Endothelial cell of umbilical vein (primary cell): Measurements from ENCODE around the gene GNGT2. TPM values are rescaled to one million over a fixed set of nuclear protein-coding genes. Genes with fewer than 3 reads are reported as not detected.

Experiments
- BruUV-seq: library from RNA; stranded (reverse); fragments of 400-500 nt; replicated peaks from 2 replicates; lab custom pipeline; 2021; lab: Mats Ljungman, UMichigan
- CTCF ChIA-PET: fragments of 300-600, 350-600 bp; sonication (Branson Sonifier 250); formaldehyde crosslinking; loops from one replicate; lab custom pipeline; 2021; ENCODE audit warnings: antibody characterized with exemption, inconsistent platforms; lab: Charles Lee
- POLR2A ChIA-PET: fragments of 300-600, 350-600 bp; sonication (Branson Sonifier 250); formaldehyde crosslinking; loops from one replicate; lab custom pipeline; 2021; ENCODE audit warnings: antibody characterized with exemption, inconsistent platforms; lab: Charles Lee
- DNase-seq: peaks from one replicate; pipeline ENCODE4 v3.0.0-alpha.2; 2011; ENCODE audit warnings: low read depth, low spot score
- FAIRE-seq: peaks from 2 replicates; lab custom pipeline; 2011; peaks lifted over from hg19 to GRCh38; lab: Jason Lieb, UNC
- H2AFZ ChIP-seq: 2 replicates; pipeline ENCODE4 v1.6.0; 2012; ENCODE audit warnings: low read depth, low read length, control low read depth, inconsistent platforms
- H3K27ac ChIP-seq: 2 replicates; pipeline ENCODE4 v1.5.1; 2011; ENCODE audit warnings: low read depth, mild to moderate bottlenecking, control low read depth, low read length, moderate library complexity; ENCODE audit not compliant: insufficient read depth
- H3K27me3 ChIP-seq, 2 experiments: 2 replicates each; pipeline versions ENCODE4 v1.6.0 to v1.6.1; 2011; ENCODE audit warnings: low read length in 2 of 2, mixed read lengths in 1 of 2; ENCODE audit not compliant: control insufficient read depth in 2 of 2, insufficient read depth in 2 of 2
- H3K36me3 ChIP-seq, 2 experiments: 2 replicates in 1 of 2; 3 replicates in 1 of 2; pipeline ENCODE4 v1.5.1; 2011; ENCODE audit warnings: low read length in 2 of 2, mild to moderate bottlenecking in 1 of 2, moderate library complexity in 1 of 2; ENCODE audit not compliant: control insufficient read depth in 2 of 2, insufficient read depth in 2 of 2; ENCODE audit errors: extremely low read depth in 1 of 2
- H3K4me1 ChIP-seq: 3 replicates; pipeline ENCODE4 v1.5.1; 2011; ENCODE audit warnings: mild to moderate bottlenecking, low read length; ENCODE audit not compliant: control insufficient read depth, insufficient read depth; ENCODE audit errors: extremely low read depth
- H3K4me2 ChIP-seq: 2 replicates; pipeline ENCODE4 v1.6.1; 2011; ENCODE audit warnings: low read length, control low read depth, mixed read lengths; ENCODE audit not compliant: insufficient read depth
- H3K4me3 ChIP-seq, 3 experiments: fragments of 200-600 bp in 1 of 3; sonication (generic), shearing (Covaris generic) in 1 of 3; replicated peaks in 1 of 3; 2 replicates each; pipeline ENCODE4 v1.5.1; 2011 to 2016; ENCODE audit warnings: control low read depth in 3 of 3, low read length in 3 of 3, mild to moderate bottlenecking in 2 of 3, inconsistent platforms in 1 of 3, low read depth in 1 of 3, moderate library complexity in 1 of 3; ENCODE audit not compliant: insufficient read depth in 1 of 3
- H3K79me2 ChIP-seq: 2 replicates; pipeline ENCODE4 v1.6.0; 2012; ENCODE audit warnings: low read length, inconsistent platforms; ENCODE audit not compliant: control insufficient read depth, insufficient read depth
- H3K9ac ChIP-seq: replicated peaks from 2 replicates; pipeline ENCODE3; 2011; ENCODE audit warnings: low read length, control low read depth; ENCODE audit not compliant: insufficient read depth; ENCODE audit errors: extremely low read depth
- H3K9me1 ChIP-seq: replicated peaks from 3 replicates; pipeline ENCODE4 v1.6.0; 2011; ENCODE audit warnings: mild to moderate bottlenecking, low read length; ENCODE audit not compliant: control insufficient read depth, insufficient read depth; ENCODE audit errors: extremely low read depth
- H3K9me3 ChIP-seq: replicated peaks from 2 replicates; pipeline ENCODE4 v1.5.1; 2012; ENCODE audit warnings: low read length, inconsistent platforms; ENCODE audit not compliant: control insufficient read depth, insufficient read depth
- H4K20me1 ChIP-seq: replicated peaks from 2 replicates; pipeline ENCODE3; 2011; ENCODE audit warnings: mild to moderate bottlenecking, low read length; ENCODE audit not compliant: control insufficient read depth, insufficient read depth; ENCODE audit errors: extremely low read depth
- EZH2 ChIP-seq: IDR thresholded peaks from 2 replicates; pipeline ENCODE4 v1.6.1; 2012; ENCODE audit warnings: borderline replicate concordance, low read depth, mild to moderate bottlenecking, moderate library complexity, low read length, inconsistent platforms; ENCODE audit not compliant: severe bottlenecking
- FOS ChIP-seq: IDR thresholded peaks from 2 replicates; pipeline ENCODE4 v1.6.1; 2011; ENCODE audit warnings: mild to moderate bottlenecking, low read length, moderate library complexity, borderline replicate concordance; ENCODE audit not compliant: insufficient read depth
- GATA2 ChIP-seq: IDR thresholded peaks from 2 replicates; pipeline ENCODE4 v1.7.0; 2011; ENCODE audit warnings: low read depth, mild to moderate bottlenecking, moderate library complexity, mixed read lengths, low read length; ENCODE audit not compliant: insufficient read length, insufficient read depth
- JUN ChIP-seq: IDR thresholded peaks from 2 replicates; pipeline ENCODE4 v1.6.1; 2011; ENCODE audit warnings: borderline replicate concordance, low read depth; ENCODE audit not compliant: insufficient read length, insufficient read depth
- MAX ChIP-seq: IDR thresholded peaks from 2 replicates; pipeline ENCODE4 v1.6.1; 2011; ENCODE audit not compliant: insufficient read depth, insufficient read length
- MYC ChIP-seq: IDR thresholded peaks from one replicate; pipeline ENCODE4 v1.6.1; 2011; ENCODE audit warnings: mild to moderate bottlenecking, low read depth, low read length
- POLR2A ChIP-seq: IDR thresholded peaks from 2 replicates; pipeline ENCODE4 v1.6.1; 2012; ENCODE audit warnings: low read depth, mild to moderate bottlenecking, control low read depth, low read length
- POLR2AphosphoS5 ChIP-seq: IDR thresholded peaks from 2 replicates; pipeline ENCODE4 v1.6.1; 2012; ENCODE audit warnings: low read depth, mild to moderate bottlenecking, control low read depth, low read length, moderate library complexity; ENCODE audit not compliant: insufficient read depth
- dilution Hi-C: fragments of 300-500 bp; cut with MboI; formaldehyde crosslinking; loops from one replicate; pipeline ENCODE4 v1.15.0; 2019; ENCODE audit warnings: low sequenced_read_pairs; ENCODE audit not compliant: extremely low pct_ligation_motif_present
- intact Hi-C: fragments of 100-400 bp; cut with micrococcal nuclease; formaldehyde crosslinking; loops from one replicate; pipeline ENCODE4 v1.10.0; 2022
- polyA plus RNA-seq, 4 experiments: library from polyadenylated mRNA; depleted of rRNA in 3 of 4; stranded (reverse) in 3 of 4; unstranded in 1 of 4; fragments of >200 nt; gene quantifications; 2 replicates each; pipeline versions ENCODE4 v1.2.1 to v1.2.3, GENCODE V29; 2011 to 2012; ENCODE audit warnings: missing spikeins in 1 of 4
- total RNA-seq: library from RNA; stranded (reverse); gene quantifications from 2 replicates; pipeline ENCODE4 v1.2.3, GENCODE V29; 2021
- TF ChIP-seq, protein P1 (sequence below), 2 donors: IDR thresholded peaks; 1 replicate in 1 of 2; 2 replicates in 1 of 2; pipeline ENCODE4 v1.5.1; 2011; ENCODE audit warnings: low read length in 2 of 2, mild to moderate bottlenecking in 2 of 2, moderate library complexity in 2 of 2, control low read depth in 1 of 2, inconsistent platforms in 1 of 2, low read depth in 1 of 2; ENCODE audit not compliant: insufficient read depth in 1 of 2; ENCODE audit errors: extremely low read depth in 1 of 2

The GNGT2 gene
- total and polyA plus RNA-seq, 2 donors (not counting 3 experiments of a cell fraction or from before 2014, with no cell fraction given): 2.8 to 3.8 TPM

DNA sequence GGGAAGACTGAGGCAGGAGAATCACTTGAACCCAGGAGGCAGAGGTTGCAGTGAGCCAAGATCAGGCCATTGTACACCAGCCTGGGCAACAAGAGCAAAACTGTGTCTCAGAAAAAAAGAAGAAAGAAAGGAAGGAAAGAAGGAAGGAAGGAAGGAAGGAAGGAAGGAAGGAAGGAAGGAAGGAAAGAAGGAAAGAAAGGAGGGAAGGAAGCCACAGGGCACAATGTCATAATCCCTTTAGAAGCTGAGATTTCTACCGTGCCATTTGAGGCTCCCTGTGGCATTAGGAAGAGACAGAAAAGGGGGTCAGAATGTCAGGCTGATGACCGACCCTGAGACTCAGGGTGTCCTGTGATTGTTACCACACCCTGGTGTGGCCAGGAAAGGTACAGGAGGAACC, 6.6 kb downstream of the GNGT2 start:
- Histone ChIP-seq H4K20me1 (no peaks in the 10 kb centered on the region), H3K4me3 (no peak overlapping the region), H3K79me2 (no peaks in the 10 kb centered on the region), H3K9me3 (no peaks in the 10 kb centered on the region), H3K9me1 (no peaks in the 10 kb centered on the region), H3K4me1 (peaks cover 36% of the 10 kb centered on the region), H3K4me2 (no peak overlapping the region), H3K27ac (no peak overlapping the region), H3K9ac (no peak overlapping the region), H3K36me3 (no peaks in the 10 kb centered on the region), H2AFZ (no peak overlapping the region), H3K27me3 (no peaks in the 10 kb centered on the region)
- no TSS peak for BruUV-seq
- FAIRE-seq (no peak), DNase-seq (no peak)
- TF ChIP-seq, protein P1, sequence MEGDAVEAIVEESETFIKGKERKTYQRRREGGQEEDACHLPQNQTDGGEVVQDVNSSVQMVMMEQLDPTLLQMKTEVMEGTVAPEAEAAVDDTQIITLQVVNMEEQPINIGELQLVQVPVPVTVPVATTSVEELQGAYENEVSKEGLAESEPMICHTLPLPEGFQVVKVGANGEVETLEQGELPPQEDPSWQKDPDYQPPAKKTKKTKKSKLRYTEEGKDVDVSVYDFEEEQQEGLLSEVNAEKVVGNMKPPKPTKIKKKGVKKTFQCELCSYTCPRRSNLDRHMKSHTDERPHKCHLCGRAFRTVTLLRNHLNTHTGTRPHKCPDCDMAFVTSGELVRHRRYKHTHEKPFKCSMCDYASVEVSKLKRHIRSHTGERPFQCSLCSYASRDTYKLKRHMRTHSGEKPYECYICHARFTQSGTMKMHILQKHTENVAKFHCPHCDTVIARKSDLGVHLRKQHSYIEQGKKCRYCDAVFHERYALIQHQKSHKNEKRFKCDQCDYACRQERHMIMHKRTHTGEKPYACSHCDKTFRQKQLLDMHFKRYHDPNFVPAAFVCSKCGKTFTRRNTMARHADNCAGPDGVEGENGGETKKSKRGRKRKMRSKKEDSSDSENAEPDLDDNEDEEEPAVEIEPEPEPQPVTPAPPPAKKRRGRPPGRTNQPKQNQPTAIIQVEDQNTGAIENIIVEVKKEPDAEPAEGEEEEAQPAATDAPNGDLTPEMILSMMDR (IDR thresholded peaks at IDR 0.05; ENCODE audit: extremely low read depth in 1 of 2, insufficient read depth in 1 of 2, low read depth in 1 of 2, low read length in 2 of 2): no peak
- TF ChIP-seq POLR2AphosphoS5: no peak
- CTCF ChIA-PET: interaction anchor here (15.9 kb wide), 1 partner anchor 24 kb away, joined by 212 read pairs; the partner anchor contains the start of gene PHOSPHO1
- intact Hi-C loops (no loop called here), dilution Hi-C loops (no loop called here)
- POLR2A ChIA-PET: no interaction called here

DNA sequence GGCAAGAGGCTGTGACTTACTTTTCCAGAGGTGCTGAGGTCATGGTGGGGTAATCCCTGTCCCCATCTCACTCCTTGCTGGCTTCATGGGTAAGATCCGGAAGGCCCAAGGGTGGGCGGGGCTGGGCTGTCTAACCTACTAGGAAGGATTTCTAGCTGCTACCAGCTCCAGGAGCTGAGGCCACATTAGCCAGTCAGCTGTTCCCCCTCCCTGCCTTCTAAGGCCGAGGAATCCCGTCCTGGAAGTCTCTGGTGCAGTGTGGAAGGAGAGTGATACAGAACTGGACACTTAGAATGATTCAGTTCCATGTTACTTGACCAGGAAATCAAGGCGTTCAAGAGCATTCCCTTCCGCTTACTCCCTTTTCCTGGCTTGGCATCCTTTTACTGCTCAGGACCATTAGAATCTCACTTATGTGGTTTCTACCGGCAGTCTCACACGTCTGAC, 8.9 kb downstream of the GNGT2 start:
- dilution Hi-C loops (no loop called here), intact Hi-C loops (loop anchor here (1.0 kb wide), 1 partner anchor 9 kb away; the partner anchor contains the start of genes ABI3 and GNGT2)
- Histone ChIP-seq H4K20me1 (no peaks in the 10 kb centered on the region), H3K9ac (no peak overlapping the region), H3K27me3 (no peaks in the 10 kb centered on the region), H3K4me3 (no peak overlapping the region), H2AFZ (peak overlapping the region; percentile 92), H3K9me3 (no peaks in the 10 kb centered on the region), H3K79me2 (no peaks in the 10 kb centered on the region), H3K4me2 (peak overlapping the region; percentile 30), H3K4me1 (peaks cover 20% of the 10 kb centered on the region), H3K36me3 (no peaks in the 10 kb centered on the region), H3K9me1 (no peaks in the 10 kb centered on the region), H3K27ac (peak overlapping the region; percentile 58)
- FAIRE-seq (peak; percentile 98), DNase-seq (peak; percentile 69)
- ChIA-PET CTCF (interaction anchor here (1.1 to 15.9 kb wide), 4 partner anchors 10 to 26 kb away, joined by 3 to 212 read pairs (median 7); partner anchors contain the start of gene PHOSPHO1), POLR2A (no interaction called here)
- BruUV-seq: no TSS peak
- TF ChIP-seq, protein P1 (IDR thresholded peaks at IDR 0.05; ENCODE audit: extremely low read depth in 1 of 2, insufficient read depth in 1 of 2, low read depth in 1 of 2, low read length in 2 of 2): no peak
- TF ChIP-seq FOS: peak; percentile 83
- TF ChIP-seq POLR2A: peak; percentile 59
- TF ChIP-seq EZH2: no peak
- TF ChIP-seq MYC: no peak
- TF ChIP-seq JUN: peak; percentile 20
- no peak for TF ChIP-seq MAX
- peak; percentile 62 for TF ChIP-seq POLR2AphosphoS5
- TF ChIP-seq GATA2: no peak
